Astrocyte of the spinal cord (primary cell): ENCODE data around the gene CHCHD6.

ENCODE experiments used
- DNase-seq: peaks from one replicate; pipeline ENCODE4 v3.0.0; 2011; ENCODE audit warnings: low read depth, low spot score
- H3K4me3 ChIP-seq: 2 replicates; pipeline ENCODE4 v1.5.1; 2011; ENCODE audit warnings: low read depth, mild to moderate bottlenecking, low read length, moderate library complexity
- in situ Hi-C: cut with HindIII; loops from 2 replicates; pipeline ENCODE4 v1.10.0; 2017; ENCODE audit warnings: low sequenced_read_pairs
- TF ChIP-seq, protein P1 (sequence below): IDR thresholded peaks from 2 replicates; pipeline ENCODE4 v1.5.1; 2012; ENCODE audit warnings: low read depth, mild to moderate bottlenecking, low read length, inconsistent platforms

Gene CHCHD6

DNA sequence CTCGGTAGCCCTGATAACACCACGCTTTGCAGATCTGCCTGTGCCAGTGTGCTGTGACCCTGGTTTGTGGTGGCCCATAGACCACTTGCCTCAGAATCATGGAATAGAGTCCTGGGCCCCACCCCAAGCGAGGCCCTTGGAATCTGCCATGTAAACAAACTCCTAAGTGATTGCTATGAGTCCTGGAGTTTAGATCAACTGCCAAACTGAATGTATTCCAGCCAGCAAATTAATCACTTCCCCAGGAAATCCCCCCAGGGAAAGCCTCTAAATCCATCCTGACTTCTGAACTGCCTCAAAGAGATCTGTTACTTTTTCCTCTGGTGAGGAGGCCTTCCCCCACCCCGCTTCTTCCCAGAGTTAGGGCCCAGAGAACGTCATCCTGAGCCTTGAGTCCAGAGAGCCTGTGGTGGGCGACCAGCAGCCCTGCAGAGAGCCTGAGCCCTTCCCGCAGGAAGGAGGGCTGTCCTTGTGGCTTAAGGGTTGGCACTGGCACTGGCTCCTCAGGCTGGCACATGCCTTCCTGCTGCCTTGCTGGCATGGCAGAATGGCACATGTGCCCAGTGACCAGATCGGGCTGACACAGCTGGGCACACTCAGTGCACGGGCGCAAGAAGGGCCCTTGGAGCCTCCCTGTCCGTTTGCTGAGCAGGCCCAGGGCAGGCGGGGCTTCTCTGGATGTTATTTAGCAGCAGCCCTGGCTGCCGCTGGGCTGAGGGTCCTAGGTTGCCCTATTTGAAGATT lies 228.3 kb downstream of the CHCHD6 start:
- peak; percentile 36 for DNase-seq
- TF ChIP-seq, protein P1, sequence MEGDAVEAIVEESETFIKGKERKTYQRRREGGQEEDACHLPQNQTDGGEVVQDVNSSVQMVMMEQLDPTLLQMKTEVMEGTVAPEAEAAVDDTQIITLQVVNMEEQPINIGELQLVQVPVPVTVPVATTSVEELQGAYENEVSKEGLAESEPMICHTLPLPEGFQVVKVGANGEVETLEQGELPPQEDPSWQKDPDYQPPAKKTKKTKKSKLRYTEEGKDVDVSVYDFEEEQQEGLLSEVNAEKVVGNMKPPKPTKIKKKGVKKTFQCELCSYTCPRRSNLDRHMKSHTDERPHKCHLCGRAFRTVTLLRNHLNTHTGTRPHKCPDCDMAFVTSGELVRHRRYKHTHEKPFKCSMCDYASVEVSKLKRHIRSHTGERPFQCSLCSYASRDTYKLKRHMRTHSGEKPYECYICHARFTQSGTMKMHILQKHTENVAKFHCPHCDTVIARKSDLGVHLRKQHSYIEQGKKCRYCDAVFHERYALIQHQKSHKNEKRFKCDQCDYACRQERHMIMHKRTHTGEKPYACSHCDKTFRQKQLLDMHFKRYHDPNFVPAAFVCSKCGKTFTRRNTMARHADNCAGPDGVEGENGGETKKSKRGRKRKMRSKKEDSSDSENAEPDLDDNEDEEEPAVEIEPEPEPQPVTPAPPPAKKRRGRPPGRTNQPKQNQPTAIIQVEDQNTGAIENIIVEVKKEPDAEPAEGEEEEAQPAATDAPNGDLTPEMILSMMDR, result no peak
- H3K4me3 ChIP-seq, result no peak overlapping the region
- in situ Hi-C loops, result no loop called here

DNA sequence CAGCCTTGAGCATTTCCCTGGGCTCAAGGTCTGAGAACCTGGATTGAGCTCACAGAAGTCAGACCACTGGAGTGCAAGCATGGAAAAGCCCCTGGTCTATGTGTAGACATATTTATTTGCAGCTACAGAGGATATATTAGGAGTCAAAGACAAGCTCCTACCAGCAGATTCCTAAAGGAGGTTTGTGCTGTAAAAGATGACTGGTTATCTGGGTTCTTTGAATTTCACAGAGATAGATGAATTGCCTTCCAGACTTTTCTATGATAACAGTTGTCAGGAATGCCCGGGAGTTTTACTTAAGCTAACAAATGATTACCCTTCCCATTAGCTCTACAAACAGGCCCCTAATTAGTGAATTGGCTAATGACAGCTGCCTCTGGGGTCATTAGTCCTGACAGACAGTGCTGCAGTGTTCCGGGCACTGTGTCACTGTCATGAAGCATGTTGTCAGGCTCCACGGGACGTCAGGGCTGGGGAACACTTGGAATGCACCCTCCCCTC lies 230.0 kb downstream of the CHCHD6 start:
- TF ChIP-seq, protein P1, result no peak
- H3K4me3 ChIP-seq, result no peak overlapping the region
- DNase-seq, result no peak
- in situ Hi-C loops, result no loop called here

DNA sequence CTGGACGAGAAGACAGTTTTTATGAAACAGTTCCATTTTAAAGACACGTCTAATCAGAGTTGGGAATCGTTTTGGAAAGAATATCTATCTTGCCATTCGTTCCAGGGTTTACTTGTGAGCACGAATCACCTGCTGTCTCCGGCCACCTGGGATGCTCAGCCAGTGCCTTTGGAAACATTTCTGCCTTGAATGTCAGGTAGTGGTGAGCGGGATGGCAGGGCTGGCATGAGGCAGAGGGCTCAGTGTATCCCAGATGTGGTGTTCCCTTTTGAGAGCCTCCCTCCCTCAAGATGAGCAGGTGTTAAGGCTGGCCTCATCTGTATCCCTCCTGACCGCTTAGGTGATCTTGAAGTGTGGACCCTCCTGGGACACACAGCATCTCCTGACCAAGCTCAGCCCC lies 231.0 kb downstream of the CHCHD6 start:
- in situ Hi-C loops, result no loop called here
- TF ChIP-seq, protein P1, result no peak
- no peak overlapping the region for H3K4me3 ChIP-seq
- DNase-seq, result no peak

DNA sequence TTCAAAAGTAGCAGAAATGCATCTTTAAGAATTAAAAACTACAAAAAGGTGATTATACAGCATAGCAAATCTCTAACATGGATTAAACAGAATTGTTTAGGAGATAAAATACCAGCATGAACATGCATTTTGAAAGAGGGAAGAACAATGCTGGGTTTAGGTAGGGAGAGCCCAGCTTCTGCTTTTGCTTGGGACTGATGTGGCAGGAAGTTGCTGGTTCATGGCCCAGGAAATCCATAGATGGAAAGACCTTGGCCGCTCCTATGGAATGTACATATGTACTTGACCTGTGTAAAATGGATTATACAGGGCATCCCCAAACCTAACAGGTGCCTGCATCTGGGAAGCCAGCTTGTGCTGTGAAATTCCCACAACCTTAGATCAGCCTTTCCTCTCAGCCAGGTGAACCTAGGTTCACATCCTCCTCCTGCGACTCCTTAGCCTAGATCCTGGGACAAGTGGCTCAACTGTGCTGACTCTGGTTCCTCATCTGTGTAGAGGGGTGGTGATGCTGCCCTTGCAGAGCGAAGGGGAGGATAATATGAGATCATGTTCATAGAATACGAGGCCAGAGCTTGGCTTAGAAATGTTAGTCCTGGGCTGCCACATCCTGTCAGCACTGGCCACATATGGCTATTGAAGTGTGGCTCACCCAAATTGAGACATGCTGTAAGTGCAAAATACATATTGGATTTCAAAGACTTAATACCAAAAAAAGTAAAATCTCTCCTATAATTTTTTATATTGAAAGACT lies 231.9 kb downstream of the CHCHD6 start:
- TF ChIP-seq, protein P1, result no peak
- in situ Hi-C loops, result no loop called here
- no peak for DNase-seq
- H3K4me3 ChIP-seq, result no peak overlapping the region

DNA sequence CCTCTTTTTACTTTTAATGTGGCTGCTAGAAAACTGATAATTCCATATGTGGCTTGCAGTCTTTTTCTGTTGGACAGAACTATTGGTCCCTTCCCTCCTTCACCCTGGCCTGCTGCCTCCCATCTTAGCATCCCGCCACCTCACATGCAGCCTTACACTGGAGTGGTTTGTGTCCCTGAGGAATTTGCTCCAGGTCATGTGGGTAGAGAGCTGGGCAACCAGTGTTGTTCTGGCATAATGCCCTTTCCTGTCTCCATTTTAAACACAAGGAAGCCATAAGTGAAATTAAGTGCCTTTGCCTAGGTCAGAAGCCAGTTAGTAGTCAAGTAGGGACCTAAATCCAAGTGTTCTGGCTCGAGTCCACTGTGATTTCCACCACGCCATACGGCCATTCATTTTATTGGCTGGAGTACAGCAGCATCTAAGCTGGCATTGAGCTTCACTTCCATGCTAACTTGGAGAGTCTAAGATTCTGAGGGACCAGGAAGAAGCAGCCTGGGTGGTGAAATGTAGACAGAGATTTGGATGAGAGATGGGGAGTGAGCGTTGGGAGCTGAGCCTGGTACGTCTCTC lies 232.9 kb downstream of the CHCHD6 start:
- in situ Hi-C loops, result no loop called here
- no peak overlapping the region for H3K4me3 ChIP-seq
- TF ChIP-seq, protein P1, result no peak
- DNase-seq, result no peak

DNA sequence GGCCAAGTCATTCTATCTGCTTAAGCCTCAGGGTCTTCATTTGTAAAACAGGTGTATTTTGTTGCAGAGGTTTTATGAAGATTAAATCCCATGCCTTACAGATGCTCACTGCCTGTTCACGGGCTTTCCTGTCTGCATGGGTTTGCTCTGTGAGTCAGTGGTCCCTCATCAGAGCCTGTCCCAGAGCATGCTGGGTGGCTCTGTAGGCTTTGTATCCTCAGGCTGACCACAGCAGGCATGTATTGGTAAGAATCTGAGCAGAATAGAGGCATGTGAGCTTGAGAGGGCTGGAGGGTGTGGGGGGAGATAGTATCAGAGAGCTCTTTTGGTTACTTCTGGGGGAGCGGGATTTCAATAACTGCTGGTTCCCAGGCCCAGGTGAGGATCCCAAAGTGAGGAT lies 233.5 kb downstream of the CHCHD6 start:
- TF ChIP-seq, protein P1, result no peak
- in situ Hi-C loops, result no loop called here
- peak; percentile 33 for DNase-seq
- H3K4me3 ChIP-seq, result no peak overlapping the region
